Measurements from ENCODE around the gene CHMP4A.
"Not testable (repeated sequence)": the region's sequence is repeated elsewhere in the genome, so short reads cannot be mapped to it uniquely, and the experiment has no call there.

CHMP4A gene

GRCh38 chr14:24226473-24226872, 13.2 kb upstream of the CHMP4A start:
- DNase-seq (ENCODE audit: low read depth in 1 of 2, low spot score in 1 of 2) = no peak

GRCh38 chr14:24224618-24225071, 11.4 kb upstream of the CHMP4A start:
- DNase-seq (ENCODE audit: low read depth in 1 of 2, low spot score in 1 of 2) = no peak

DNA sequence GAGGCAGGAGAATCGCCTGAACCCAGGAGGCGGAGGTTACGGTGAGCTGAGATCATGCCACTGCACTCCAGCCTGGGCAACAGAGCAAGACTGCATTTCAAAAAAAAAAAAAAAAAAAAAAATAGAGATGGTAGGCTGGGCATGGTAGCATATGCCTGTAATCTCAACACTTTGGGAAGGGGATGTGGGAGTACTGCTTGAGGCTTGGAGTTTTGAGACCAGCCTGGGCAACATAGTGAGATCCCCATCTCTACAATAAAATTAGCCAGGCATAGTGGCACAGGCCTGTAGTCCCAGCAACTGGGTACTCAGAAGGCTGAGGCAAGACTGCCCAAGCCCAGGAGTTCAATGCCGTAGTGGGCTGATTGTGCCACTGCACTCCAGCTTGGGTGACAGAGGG, 9.7 kb upstream of the CHMP4A start:
- DNase-seq (ENCODE audit: low read depth in 1 of 2, low spot score in 1 of 2) = not testable (repeated sequence)

DNA sequence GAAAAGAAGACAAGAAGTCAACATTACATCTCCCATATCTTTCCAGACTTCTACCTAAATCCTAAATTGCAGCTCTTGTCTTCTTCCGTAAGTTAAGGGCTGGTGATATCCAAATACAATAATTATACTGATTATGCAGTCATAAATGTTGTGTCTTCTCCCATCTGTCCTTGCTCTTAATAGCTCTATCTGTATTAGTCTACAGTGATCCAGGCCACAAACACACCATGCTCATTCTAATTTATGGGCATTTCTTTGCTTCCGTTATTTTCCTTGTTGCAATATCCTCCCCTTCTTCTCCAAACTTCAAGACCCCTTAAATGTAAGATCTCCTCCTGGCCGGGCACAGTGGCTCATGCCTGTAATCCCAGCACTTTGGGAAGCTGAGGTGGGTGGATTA, 6.2 kb upstream of the CHMP4A start:
- no peak for DNase-seq (ENCODE audit: low read depth in 1 of 2, low spot score in 1 of 2)

DNA sequence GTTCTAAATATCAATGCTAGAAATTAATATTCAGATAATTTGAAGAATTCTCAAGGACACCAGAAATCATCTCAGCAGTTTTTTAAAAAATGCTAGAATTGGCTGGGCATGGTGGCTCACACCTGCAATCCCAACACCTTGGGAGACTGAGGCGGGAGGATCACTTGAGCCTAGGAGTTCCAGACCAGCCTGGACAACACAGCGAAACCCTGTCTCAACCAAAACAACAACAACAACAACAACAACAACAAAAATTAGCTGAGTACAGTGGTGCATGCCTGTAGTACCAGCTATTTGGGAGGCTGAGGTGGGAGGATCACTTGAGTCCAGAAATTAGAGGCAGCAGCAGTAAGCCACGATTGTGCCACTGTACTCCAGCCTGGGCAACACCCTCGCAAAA, 5.8 kb upstream of the CHMP4A start:
- no peak for DNase-seq (ENCODE audit: low read depth in 1 of 2, low spot score in 1 of 2)

DNA sequence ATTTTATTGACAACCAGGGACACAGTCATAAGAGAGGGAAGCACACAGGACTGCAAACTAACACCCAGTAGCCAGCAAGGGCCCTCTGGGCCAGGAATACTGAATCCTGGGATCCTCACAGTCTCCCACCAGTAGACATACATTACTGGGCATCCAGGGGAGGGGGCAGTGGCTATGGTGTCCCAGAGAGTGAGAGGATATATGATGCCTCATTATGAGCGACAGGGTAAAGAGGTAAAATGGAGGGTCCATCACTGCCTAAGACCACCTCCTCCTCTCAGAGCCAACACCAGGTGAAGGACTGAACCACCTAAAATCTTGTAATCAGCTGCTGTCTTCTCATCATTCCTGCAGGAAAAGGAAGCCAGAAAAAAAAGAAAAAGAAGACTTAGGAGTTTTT, 3.6 kb upstream of the CHMP4A start:
- DNase-seq (ENCODE audit: low read depth in 1 of 2, low spot score in 1 of 2) = not testable (repeated sequence)

DNA sequence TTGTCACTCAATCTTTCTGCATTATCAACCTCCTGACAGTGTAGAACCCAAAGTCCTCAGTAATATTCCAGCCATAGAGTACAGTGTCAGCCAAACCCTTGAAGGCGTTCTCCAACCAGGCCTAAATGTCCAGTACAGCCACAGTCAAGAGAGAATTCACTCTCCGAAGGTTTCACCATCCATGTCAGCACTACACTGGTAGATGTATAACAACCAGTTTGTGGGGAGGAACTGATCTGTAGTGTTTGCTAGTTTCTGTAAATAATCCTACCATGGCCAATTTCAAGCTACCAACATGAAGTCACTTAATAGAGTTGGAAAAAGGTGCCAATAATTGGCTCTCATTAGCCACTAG, 3.0 kb upstream of the CHMP4A start:
- DNase-seq (ENCODE audit: low read depth in 1 of 2, low spot score in 1 of 2) = no peak

DNA sequence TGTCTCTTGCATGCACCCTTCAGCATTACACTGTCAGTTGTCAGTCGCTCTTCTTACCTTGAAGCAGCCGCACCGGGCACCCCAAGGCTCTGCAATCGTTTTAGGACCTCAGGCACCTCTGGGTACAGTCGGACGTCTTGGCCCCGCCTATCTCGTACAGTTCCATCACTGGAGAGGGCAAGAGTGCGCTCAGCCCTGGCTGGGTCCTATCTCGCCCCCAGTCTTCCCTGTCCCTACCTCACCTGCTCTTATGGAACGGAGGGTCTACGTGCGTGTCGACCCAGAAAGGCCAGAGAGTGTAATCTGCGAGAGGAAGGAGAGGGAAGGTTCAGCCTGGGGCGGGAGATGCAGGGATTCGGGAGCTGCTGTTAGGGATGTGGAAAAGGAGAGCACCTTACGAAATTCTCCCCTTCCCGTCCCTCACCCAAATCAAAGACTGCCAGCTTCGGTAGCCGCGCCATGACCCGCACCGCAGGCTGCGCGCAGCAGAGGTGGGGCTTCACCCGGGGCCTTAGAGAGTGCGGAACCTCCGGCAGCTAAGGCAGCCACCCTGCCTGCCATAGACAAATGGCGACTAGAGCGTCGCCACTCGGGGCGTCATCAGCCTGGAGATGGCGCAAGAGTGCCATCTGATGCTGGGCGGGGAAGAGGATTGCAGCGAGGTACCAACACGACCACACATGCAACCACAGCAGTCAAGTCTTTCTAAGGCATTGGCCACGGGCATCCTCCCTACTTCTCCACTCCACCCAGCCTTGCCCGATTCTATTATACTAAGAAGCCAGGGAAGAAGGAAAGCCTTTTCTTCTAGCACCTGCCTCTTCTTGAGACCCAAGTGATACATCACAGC, 2.4 kb upstream of the CHMP4A start, which contains the start of gene MDP1:
TSS of gene MDP1 (minus strand) at position 572 of the 850 bp plus-strand sequence. CDS start at position 461, 111 bp downstream.
- peak; percentile 70 to 75 for DNase-seq (ENCODE audit: low read depth in 1 of 2, low spot score in 1 of 2)

- DNase-seq (ENCODE audit: low read depth in 1 of 2, low spot score in 1 of 2) = no peak
Observed at GRCh38 chr14:24213866-24214662, 776 bp upstream of the CHMP4A start.

GRCh38 chr14:24211311-24211710, 2.0 kb downstream of the CHMP4A start:
- DNase-seq (ENCODE audit: low read depth in 1 of 2, low spot score in 1 of 2) = no peak

- DNase-seq (ENCODE audit: low read depth in 1 of 2, low spot score in 1 of 2) = no peak
Observed at GRCh38 chr14:24207625-24208024, 5.7 kb downstream of the CHMP4A start.

GRCh38 chr14:24207104-24207551, 6.2 kb downstream of the CHMP4A start:
- no peak for DNase-seq (ENCODE audit: low read depth in 1 of 2, low spot score in 1 of 2)

DNA sequence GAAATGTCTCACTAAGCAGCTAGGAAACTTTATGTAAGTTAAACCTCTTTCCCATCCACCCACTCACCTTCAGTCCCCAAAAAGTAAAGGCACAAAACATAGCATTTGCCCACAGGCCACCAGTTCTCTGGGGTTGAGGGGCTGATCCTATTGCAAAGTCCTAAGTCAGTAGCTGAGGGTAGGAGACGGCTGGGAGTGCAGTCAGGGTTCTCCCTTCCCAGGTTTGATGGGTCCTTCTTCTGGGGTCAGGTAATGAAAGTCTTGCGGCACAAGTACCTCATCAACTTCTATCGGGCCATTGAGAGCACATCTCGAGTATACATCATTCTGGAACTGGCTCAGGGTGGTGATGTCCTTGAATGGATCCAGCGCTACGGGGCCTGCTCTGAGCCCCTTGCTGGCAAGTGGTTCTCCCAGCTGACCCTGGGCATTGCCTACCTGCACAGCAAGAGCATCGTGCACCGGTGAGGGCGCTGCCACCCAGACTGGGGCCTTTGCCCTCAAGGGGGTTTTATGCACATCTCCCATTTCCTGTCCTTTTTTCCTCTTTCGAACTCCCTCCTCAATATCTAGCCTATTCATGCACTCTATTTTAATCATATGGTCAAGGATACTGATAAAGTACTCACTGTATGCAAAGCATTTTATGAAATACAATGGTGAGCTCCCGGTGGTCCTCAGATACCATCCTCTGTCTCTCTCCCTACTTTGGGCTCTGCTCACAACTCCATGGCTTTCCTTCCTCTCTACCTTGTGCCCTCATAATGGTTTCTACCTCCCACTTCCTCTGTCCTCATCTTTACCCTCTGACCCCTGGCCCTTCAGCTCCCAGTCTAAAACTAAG, 6.8 kb downstream of the CHMP4A start:
- no peak for DNase-seq (ENCODE audit: low read depth in 1 of 2, low spot score in 1 of 2)

DNA sequence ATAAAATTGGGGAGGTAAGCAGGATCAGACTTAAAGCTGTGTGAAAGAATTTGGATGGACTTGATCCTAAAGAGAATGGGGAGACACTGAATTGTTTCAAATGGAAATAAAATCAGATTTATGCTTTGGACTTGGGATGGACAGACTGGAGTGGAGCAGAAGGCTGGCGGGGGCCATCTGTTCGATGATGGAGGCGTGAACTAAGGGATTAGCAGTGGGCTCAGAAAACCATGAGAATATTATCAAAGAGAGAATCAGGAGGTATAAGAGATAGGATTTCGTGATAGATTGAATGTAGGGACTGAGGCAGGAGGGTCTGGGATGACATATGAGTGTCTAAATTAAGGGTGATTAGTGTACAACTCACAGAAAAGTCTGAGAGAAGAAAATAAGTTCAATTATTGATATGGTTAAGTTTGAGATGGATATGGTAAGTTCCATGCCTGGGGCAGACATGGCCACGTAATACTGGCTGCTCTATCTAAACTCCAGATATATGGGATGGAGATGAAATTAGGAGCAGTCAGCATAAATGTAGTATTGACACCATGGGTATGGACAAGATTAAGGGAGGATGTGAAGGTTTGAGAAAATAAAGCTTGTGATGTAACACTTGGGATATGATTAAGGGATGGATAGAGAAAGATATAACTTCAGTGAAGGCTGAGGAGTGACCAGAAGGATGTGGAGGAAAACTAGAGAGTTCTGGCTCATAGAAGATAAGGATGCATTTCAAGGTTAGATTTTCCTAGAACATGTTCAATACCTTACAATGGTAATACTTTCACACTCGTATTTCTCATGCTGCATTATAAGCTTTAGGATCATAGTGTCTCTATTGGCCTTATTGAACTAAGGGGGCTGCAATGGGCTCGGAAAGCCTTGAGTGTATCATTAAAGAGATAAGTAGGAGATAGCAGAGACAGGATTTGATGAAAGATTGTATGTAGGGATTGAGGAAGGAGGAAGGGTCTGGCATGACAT, 8.8 kb downstream of the CHMP4A start:
- no peak for DNase-seq (ENCODE audit: low read depth in 1 of 2, low spot score in 1 of 2)

GRCh38 chr14:24203249-24203886, 9.9 kb downstream of the CHMP4A start:
- DNase-seq (ENCODE audit: low read depth in 1 of 2, low spot score in 1 of 2) = not testable (repeated sequence)

DNA sequence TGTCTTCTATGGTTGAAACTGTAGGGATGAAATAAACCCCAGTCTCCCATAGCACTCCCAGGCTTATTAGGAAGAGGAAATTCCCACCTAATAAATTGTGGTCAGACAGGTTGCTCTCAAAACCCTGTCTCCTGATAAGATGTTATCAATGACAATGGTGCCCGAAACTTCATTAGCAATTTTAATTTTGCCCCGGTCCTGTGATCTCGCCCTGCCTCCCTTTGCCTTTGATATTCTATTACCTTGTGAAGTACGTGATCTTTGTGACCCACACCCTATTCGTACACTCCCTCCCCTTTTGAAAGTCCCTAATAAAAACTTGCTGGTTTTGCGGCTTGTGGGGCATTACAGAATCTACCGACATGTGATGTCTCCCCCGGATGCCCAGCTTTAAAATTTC, 10.8 kb downstream of the CHMP4A start:
- not testable (repeated sequence) for DNase-seq (ENCODE audit: low read depth in 1 of 2, low spot score in 1 of 2)

- DNase-seq (ENCODE audit: low read depth in 1 of 2, low spot score in 1 of 2) = no peak
Observed at GRCh38 chr14:24198814-24199524, 14.3 kb downstream of the CHMP4A start.

GRCh38 chr14:24197056-24197450, 16.2 kb downstream of the CHMP4A start:
- DNase-seq (ENCODE audit: low read depth in 1 of 2, low spot score in 1 of 2) = no peak

Measured in activated T-helper 1 cell treated with anti-CD3 and anti-CD28 coated beads, Interleukin-2, amount 50 U/mL, for 16 hours (primary cell).